Astrocyte (in vitro differentiated cells and primary cell): ENCODE results near the gene ABHD16A. TPM values are rescaled to one million over a fixed set of nuclear protein-coding genes. Genes with fewer than 3 reads are reported as not detected.

ENCODE experiments used
- DNase-seq: peaks from one replicate; pipeline ENCODE4 v3.0.0-alpha.2; 2010; ENCODE audit warnings: low read depth
- FAIRE-seq: peaks from 2 replicates; lab custom pipeline; 2011; peaks lifted over from hg19 to GRCh38; lab: Jason Lieb, UNC
- H2AFZ ChIP-seq: 2 replicates; pipeline ENCODE4 v1.6.0; 2012; ENCODE audit warnings: low read depth, low read length, inconsistent platforms
- H3K27ac ChIP-seq: 2 replicates; pipeline ENCODE4 v1.5.1; 2011; ENCODE audit warnings: low read depth, low read length, inconsistent platforms
- H3K27me3 ChIP-seq: 2 replicates; pipeline ENCODE4 v1.6.0; 2011; ENCODE audit warnings: low read length, inconsistent platforms; ENCODE audit not compliant: insufficient read depth
- H3K36me3 ChIP-seq: 2 replicates; pipeline ENCODE4 v1.5.1; 2011; ENCODE audit warnings: low read length, inconsistent platforms; ENCODE audit not compliant: insufficient read depth
- H3K4me1 ChIP-seq: 2 replicates; pipeline ENCODE4 v1.5.1; 2011; ENCODE audit warnings: low read length, inconsistent platforms; ENCODE audit not compliant: insufficient read depth
- H3K4me2 ChIP-seq: 2 replicates; pipeline ENCODE4 v1.6.0; 2012; ENCODE audit warnings: low read length, inconsistent platforms
- H3K4me3 ChIP-seq: 2 replicates; pipeline ENCODE4 v1.5.1; 2011; ENCODE audit warnings: low read depth, mild to moderate bottlenecking, low read length, inconsistent platforms; ENCODE audit not compliant: insufficient read depth
- H3K79me2 ChIP-seq: 2 replicates; pipeline ENCODE4 v1.6.0; 2012; ENCODE audit warnings: mild to moderate bottlenecking, low read length, inconsistent platforms; ENCODE audit not compliant: insufficient read depth
- H3K9ac ChIP-seq: 2 replicates; pipeline ENCODE4 v1.6.0; 2012; ENCODE audit warnings: mild to moderate bottlenecking, low read length, inconsistent platforms
- H3K9me3 ChIP-seq: 2 replicates; pipeline ENCODE4 v1.5.1; 2012; ENCODE audit warnings: low read depth, mild to moderate bottlenecking, low read length, inconsistent platforms; ENCODE audit not compliant: insufficient read depth
- H4K20me1 ChIP-seq: 2 replicates; pipeline ENCODE4 v1.6.0; 2012; ENCODE audit warnings: low read length, inconsistent platforms; ENCODE audit not compliant: insufficient read depth
- H3K27ac Mint-ChIP-seq: one replicate; pipeline ENCODE4 v1.8.0; 2021; ENCODE audit warnings: mild to moderate bottlenecking, mixed read lengths; ENCODE audit not compliant: unreplicated experiment
- H3K27me3 Mint-ChIP-seq: one replicate; pipeline ENCODE4 v1.8.0; 2021; ENCODE audit warnings: low read depth, mixed read lengths; ENCODE audit not compliant: unreplicated experiment
- H3K36me3 Mint-ChIP-seq: one replicate; pipeline ENCODE4 v1.8.0; 2021; ENCODE audit warnings: low read depth, mixed read lengths; ENCODE audit not compliant: unreplicated experiment
- H3K4me1 Mint-ChIP-seq: one replicate; pipeline ENCODE4 v1.8.0; 2021; ENCODE audit warnings: low read depth, mixed read lengths; ENCODE audit not compliant: unreplicated experiment
- H3K4me3 Mint-ChIP-seq: one replicate; pipeline ENCODE4 v1.8.0; 2021; ENCODE audit warnings: mild to moderate bottlenecking, moderate library complexity, mixed read lengths; ENCODE audit not compliant: unreplicated experiment
- H3K9me3 Mint-ChIP-seq: one replicate; pipeline ENCODE4 v1.8.0; 2021; ENCODE audit warnings: mild to moderate bottlenecking, mixed read lengths; ENCODE audit not compliant: unreplicated experiment
- EZH2 ChIP-seq: IDR thresholded peaks from 2 replicates; pipeline ENCODE4 v1.6.1; 2012; ENCODE audit warnings: mild to moderate bottlenecking, low read length, inconsistent platforms; ENCODE audit not compliant: insufficient read depth
- total RNA-seq: library from RNA; stranded (reverse); gene quantifications from 2 replicates; pipeline ENCODE4 v1.2.1, GENCODE V29; 2021
- TF ChIP-seq, protein P1 (sequence below): IDR thresholded peaks from 2 replicates; pipeline ENCODE4 v1.5.1; 2011; ENCODE audit warnings: low read depth, mild to moderate bottlenecking, inconsistent platforms, low read length, moderate library complexity; ENCODE audit not compliant: insufficient read depth

Gene ABHD16A
- total RNA-seq, 1 donor from 2014 or later, result 38.3 TPM

DNA sequence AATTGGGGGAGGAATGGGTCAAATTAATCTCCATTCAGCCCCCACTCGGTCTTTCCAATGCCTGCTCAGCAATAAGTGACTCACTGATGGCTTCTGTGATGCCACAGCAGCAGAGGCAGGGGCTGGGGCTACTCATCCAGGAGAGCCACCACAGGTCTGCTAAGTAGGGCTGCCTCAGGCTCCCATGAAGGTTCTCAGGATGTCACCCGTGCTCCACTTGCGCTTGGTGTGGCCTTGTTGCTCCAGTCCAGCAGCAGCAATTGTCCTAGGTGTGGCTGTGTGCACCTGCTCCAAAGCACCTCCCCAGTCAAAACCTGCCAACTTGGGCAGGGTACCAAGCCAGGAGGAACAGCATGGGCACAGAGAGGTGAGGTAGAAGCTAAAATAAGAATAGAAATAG is 19.0 kb upstream of the ABHD16A start:
- H3K4me3 Mint-ChIP-seq, result no peak overlapping the region
- Histone ChIP-seq H3K4me1 (no peaks in the 10 kb centered on the region), H3K4me2 (no peak overlapping the region), H3K27ac (no peak overlapping the region), H3K27me3 (no peaks in the 10 kb centered on the region), H3K36me3 (peaks cover 7% of the 10 kb centered on the region), H4K20me1 (peaks cover under 1% of the 10 kb centered on the region), H2AFZ (no peak overlapping the region), H3K9ac (no peak overlapping the region), H3K9me3 (no peaks in the 10 kb centered on the region), H3K4me3 (no peak overlapping the region), H3K79me2 (no peaks in the 10 kb centered on the region)
- H3K27ac Mint-ChIP-seq, result no peak overlapping the region
- H3K27me3 Mint-ChIP-seq, result peaks cover 19% of the 10 kb centered on the region
- peaks cover 4% of the 10 kb centered on the region for H3K4me1 Mint-ChIP-seq
- no peak for FAIRE-seq
- peaks cover 21% of the 10 kb centered on the region for H3K36me3 Mint-ChIP-seq
- TF ChIP-seq, protein P1, sequence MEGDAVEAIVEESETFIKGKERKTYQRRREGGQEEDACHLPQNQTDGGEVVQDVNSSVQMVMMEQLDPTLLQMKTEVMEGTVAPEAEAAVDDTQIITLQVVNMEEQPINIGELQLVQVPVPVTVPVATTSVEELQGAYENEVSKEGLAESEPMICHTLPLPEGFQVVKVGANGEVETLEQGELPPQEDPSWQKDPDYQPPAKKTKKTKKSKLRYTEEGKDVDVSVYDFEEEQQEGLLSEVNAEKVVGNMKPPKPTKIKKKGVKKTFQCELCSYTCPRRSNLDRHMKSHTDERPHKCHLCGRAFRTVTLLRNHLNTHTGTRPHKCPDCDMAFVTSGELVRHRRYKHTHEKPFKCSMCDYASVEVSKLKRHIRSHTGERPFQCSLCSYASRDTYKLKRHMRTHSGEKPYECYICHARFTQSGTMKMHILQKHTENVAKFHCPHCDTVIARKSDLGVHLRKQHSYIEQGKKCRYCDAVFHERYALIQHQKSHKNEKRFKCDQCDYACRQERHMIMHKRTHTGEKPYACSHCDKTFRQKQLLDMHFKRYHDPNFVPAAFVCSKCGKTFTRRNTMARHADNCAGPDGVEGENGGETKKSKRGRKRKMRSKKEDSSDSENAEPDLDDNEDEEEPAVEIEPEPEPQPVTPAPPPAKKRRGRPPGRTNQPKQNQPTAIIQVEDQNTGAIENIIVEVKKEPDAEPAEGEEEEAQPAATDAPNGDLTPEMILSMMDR, result no peak
- no peak for TF ChIP-seq EZH2
- no peak for DNase-seq
- peaks cover 7% of the 10 kb centered on the region for H3K9me3 Mint-ChIP-seq

DNA sequence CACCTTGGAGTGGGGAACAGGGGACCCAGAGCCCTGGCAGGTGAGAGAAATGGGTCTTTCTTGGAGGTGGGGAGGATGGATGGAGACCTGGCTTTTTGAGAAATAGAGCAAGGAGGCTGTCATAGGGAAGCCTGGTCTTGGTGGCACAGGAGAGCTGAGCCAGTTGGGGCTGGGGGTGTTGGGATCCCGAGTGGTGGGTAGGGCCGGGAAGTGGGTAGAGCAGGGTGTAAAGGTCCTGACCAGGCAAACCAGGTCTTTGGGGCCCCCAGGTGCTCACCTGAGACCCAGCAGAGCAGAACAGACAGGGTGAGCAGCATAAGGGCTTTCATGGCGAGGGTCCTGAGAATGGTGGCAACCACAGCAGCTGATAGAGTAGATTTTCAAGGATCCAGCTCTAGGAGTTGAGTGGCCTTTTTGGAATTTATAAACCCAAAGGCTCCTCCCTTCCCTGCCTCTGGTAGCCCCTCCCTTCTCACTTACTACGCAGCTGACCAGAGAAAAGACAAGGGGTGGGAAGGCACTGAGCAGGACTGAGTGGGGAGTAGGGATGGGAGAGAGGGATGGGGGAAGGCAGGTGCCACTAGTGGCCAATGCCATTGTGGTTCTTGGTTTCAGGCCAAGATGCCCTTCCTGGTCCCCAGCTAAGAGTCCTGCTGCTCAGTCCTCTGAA is 18.4 kb upstream of the ABHD16A start, which contains the start of gene LY6G6C:
LY6G6C (minus strand) TSS at position 396 of the 670 bp plus-strand sequence; CDS start at position 329, 67 bp downstream.
- H3K36me3 ChIP-seq, result peaks cover 5% of the 10 kb centered on the region
- peaks cover 4% of the 10 kb centered on the region for H3K4me1 Mint-ChIP-seq
- no peak within 1 kb of the TSS for H3K4me3 ChIP-seq
- H2AFZ ChIP-seq, result no peak within 1 kb of the TSS
- no peak within 1 kb of the TSS for H3K27ac Mint-ChIP-seq
- no peak within 1 kb of the TSS for H3K4me2 ChIP-seq
- H3K79me2 ChIP-seq, result no peaks in the 10 kb centered on the region
- no peaks in the 10 kb centered on the region for H3K9me3 ChIP-seq
- H3K36me3 Mint-ChIP-seq, result peaks cover 17% of the 10 kb centered on the region
- peaks cover 7% of the 10 kb centered on the region for H3K9me3 Mint-ChIP-seq
- no peak within 1 kb of the TSS for H3K4me3 Mint-ChIP-seq
- H3K27ac ChIP-seq, result no peak within 1 kb of the TSS
- H3K9ac ChIP-seq, result no peak within 1 kb of the TSS
- TF ChIP-seq, protein P1, result no peak
- no peak for TF ChIP-seq EZH2
- H3K4me1 ChIP-seq, result no peaks in the 10 kb centered on the region
- peaks cover 19% of the 10 kb centered on the region for H3K27me3 Mint-ChIP-seq
- no peak for FAIRE-seq
- DNase-seq, result no peak
- no peaks in the 10 kb centered on the region for H4K20me1 ChIP-seq
- H3K27me3 ChIP-seq, result no peaks in the 10 kb centered on the region

DNA sequence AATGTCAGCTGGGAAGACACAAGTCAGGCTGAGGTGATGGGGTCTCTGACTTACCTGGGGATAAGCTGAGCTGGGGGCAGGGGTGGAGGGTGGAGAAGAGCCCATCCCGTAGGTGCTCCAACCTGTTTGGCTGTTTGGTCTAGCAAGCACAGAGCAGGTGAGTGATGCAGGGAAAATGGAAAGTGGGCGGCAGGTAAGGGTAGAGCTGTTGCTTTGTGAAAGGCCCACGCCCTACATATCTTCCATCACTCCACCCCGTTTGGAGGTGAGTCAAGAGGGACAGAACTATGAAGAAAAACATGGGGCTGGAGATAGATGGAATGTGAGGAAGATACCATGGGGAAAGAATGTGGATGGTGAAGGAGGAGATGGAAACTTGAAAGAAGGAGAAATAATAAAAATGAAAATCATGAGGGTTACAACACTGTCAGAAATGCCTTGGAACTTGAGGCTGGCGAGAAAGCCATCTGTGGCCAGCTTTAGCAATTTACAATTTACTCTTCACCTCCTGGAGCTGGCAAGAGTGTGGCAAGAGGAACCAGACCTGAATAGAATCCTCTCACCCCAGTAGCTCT is 17.2 kb upstream of the ABHD16A start:
- H3K4me1 ChIP-seq, result no peaks in the 10 kb centered on the region
- no peak for TF ChIP-seq EZH2
- TF ChIP-seq, protein P1, result no peak
- no peaks in the 10 kb centered on the region for H3K79me2 ChIP-seq
- no peak overlapping the region for H2AFZ ChIP-seq
- Mint-ChIP-seq H3K4me3 (no peak overlapping the region), H3K4me1 (peaks cover 4% of the 10 kb centered on the region), H3K36me3 (peaks cover 12% of the 10 kb centered on the region), H3K27me3 (peaks cover 19% of the 10 kb centered on the region), H3K9me3 (peaks cover 7% of the 10 kb centered on the region), H3K27ac (no peak overlapping the region)
- H3K4me3 ChIP-seq, result no peak overlapping the region
- no peaks in the 10 kb centered on the region for H3K27me3 ChIP-seq
- H3K27ac ChIP-seq, result no peak overlapping the region
- DNase-seq (no peak), FAIRE-seq (no peak)
- H3K9ac ChIP-seq, result no peak overlapping the region
- no peaks in the 10 kb centered on the region for H3K9me3 ChIP-seq
- no peaks in the 10 kb centered on the region for H4K20me1 ChIP-seq
- H3K36me3 ChIP-seq, result no peaks in the 10 kb centered on the region
- H3K4me2 ChIP-seq, result no peak overlapping the region
